ENCODE measurements around the gene CASK.

Gene CASK

GRCh38 chrX:41472231-41472815 lies 451.0 kb downstream of the CASK start:
- Histone ChIP-seq H3K4me3 (ENCODE audit: low read length) (no peak overlapping the region), H3K27ac (ENCODE audit: low read depth, low read length) (no peak overlapping the region), H3K4me1 (ENCODE audit: control insufficient read depth, insufficient read depth, low read length) (no peaks in the 10 kb centered on the region), H3K27me3 (ENCODE audit: control insufficient read depth, insufficient read depth, low read length) (peaks cover 6% of the 10 kb centered on the region), H3K36me3 (ENCODE audit: control insufficient read depth, insufficient read depth, low read length) (no peaks in the 10 kb centered on the region), H3K9ac (ENCODE audit: low read length) (no peak overlapping the region)

DNA sequence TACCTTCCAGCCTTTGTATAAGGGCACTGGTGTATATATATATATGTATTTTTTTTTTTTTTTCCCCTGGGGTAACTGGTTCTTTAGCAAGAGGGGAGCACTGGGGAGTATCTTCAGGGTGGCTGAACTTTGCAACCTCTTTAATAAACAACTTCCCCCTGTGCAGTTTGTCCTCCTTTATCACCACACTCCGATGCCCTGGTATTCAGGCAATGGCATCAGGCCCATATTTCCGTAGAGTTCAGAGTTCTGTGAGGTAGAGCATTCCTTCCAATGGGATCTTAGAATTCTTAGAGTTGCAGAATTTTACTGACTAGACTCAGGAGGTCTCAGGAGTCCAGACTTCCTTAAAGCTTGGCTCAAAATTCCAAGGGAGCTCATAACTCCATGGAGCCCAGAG lies 451.6 kb downstream of the CASK start:
- no peak overlapping the region for H3K4me3 ChIP-seq (ENCODE audit: low read length)
- H3K4me1 ChIP-seq (ENCODE audit: control insufficient read depth, insufficient read depth, low read length): no peaks in the 10 kb centered on the region
- no peak overlapping the region for H3K27ac ChIP-seq (ENCODE audit: low read depth, low read length)
- no peak overlapping the region for H3K9ac ChIP-seq (ENCODE audit: low read length)
- H3K27me3 ChIP-seq (ENCODE audit: control insufficient read depth, insufficient read depth, low read length): peaks cover 6% of the 10 kb centered on the region
- H3K36me3 ChIP-seq (ENCODE audit: control insufficient read depth, insufficient read depth, low read length): no peaks in the 10 kb centered on the region

DNA sequence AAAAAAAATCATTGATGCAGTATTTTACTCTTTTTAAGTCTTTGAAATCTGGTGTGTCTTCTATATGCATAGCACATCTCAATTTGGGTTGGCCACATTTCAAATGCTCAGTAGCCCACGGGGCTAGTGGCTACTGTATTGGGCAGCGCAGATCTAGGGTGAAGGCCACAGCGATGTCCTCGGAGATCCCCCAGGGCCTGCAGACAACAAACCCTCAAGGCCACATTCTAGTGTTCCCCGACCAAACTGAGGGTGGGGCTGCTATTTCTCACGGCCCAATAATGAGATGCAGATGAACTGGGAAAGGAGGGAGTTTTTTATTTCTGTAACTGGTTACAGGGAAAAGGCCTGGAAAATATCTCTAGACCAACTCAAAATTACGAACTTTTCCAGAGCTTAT lies 452.6 kb downstream of the CASK start:
- Histone ChIP-seq H3K27me3 (ENCODE audit: control insufficient read depth, insufficient read depth, low read length) (peaks cover 3% of the 10 kb centered on the region), H3K4me3 (ENCODE audit: low read length) (no peak overlapping the region), H3K36me3 (ENCODE audit: control insufficient read depth, insufficient read depth, low read length) (no peaks in the 10 kb centered on the region), H3K27ac (ENCODE audit: low read depth, low read length) (no peak overlapping the region), H3K4me1 (ENCODE audit: control insufficient read depth, insufficient read depth, low read length) (no peaks in the 10 kb centered on the region), H3K9ac (ENCODE audit: low read length) (no peak overlapping the region)

DNA sequence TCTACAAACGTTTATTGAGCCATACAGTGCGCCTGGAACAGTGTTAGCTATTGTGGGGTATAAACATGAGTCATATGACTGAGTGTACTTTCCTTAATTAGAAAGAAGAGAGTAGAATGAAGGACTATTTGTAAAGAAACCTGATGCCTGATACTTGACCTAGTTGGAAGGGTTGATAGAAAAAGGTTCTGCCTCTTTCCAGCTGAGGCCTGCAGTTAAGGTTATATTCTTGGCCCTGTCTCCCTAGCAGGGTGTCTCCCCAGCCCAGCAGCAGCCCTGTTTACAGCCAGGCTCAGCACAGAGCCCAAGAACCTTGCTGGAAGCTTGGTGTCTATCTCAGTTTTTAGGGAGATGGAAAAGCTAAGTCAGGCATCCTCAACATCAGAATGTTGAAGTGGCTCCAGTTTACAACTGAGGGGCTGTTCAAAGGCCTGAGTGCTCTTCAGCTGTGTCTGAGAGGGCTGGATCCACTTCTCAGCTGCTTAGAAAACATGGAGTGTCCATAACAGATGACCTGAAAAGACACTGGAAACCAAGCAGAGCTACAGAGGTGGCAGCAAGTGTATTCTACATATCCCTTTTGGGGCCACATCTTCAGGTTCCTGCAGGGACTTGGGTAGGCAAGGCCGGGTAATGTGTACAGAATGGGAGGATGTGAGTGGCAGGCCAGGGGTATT lies 454.6 kb downstream of the CASK start:
- Histone ChIP-seq H3K4me1 (ENCODE audit: control insufficient read depth, insufficient read depth, low read length) (no peaks in the 10 kb centered on the region), H3K27ac (ENCODE audit: low read depth, low read length) (no peak overlapping the region), H3K27me3 (ENCODE audit: control insufficient read depth, insufficient read depth, low read length) (no peaks in the 10 kb centered on the region), H3K36me3 (ENCODE audit: control insufficient read depth, insufficient read depth, low read length) (no peaks in the 10 kb centered on the region), H3K9ac (ENCODE audit: low read length) (no peak overlapping the region), H3K4me3 (ENCODE audit: low read length) (no peak overlapping the region)

Measured in rectal smooth muscle tissue (tissue), 1 donor.